ENCODE measurements around the gene MICAL3. TPM values are rescaled to one million over a fixed set of nuclear protein-coding genes. Genes with fewer than 3 reads are reported as not detected.

MICAL3 gene
- total RNA-seq, 4 donors from 2014 or later: 45.2 to 56.3 (median 46.3) TPM

GRCh38 chr22:17823964-17824363 lies 200.4 kb downstream of the MICAL3 start:
- no peak for DNase-seq (ENCODE audit: low spot score in 2 of 2)
- WGBS, 2 donors: 85 to 89% methylated on average over 15 of the region's 15 CpGs
- Histone ChIP-seq H3K4me1 (no peaks in the 10 kb centered on the region), H3K9me3 (no peaks in the 10 kb centered on the region), H3K36me3 (peaks cover 0 to 95% (median 4%) of the 10 kb centered on the region in 3 donors), H3K4me3 (no peak overlapping the region), H3K27me3 (no peaks in the 10 kb centered on the region), H3K27ac (no peak overlapping the region)
- no peak for TF ChIP-seq POLR2A (IDR thresholded peaks at IDR 0.05)
- TF ChIP-seq EP300 (IDR thresholded peaks at IDR 0.05): no peak
- TF ChIP-seq CTCF (IDR thresholded peaks at IDR 0.05): no peak

- no peak for TF ChIP-seq POLR2A (IDR thresholded peaks at IDR 0.05)
- no peak for TF ChIP-seq EP300 (IDR thresholded peaks at IDR 0.05)
- TF ChIP-seq CTCF (IDR thresholded peaks at IDR 0.05): no peak
- Histone ChIP-seq H3K27ac (no peak overlapping the region), H3K27me3 (no peaks in the 10 kb centered on the region), H3K4me3 (no peak overlapping the region), H3K4me1 (no peaks in the 10 kb centered on the region), H3K9me3 (no peaks in the 10 kb centered on the region), H3K36me3 (peaks cover 0 to 95% (median 4%) of the 10 kb centered on the region in 3 donors)
- DNase-seq (ENCODE audit: low spot score in 2 of 2): no peak
- WGBS, 2 donors: 71 to 89% methylated on average over 4 of the region's 4 CpGs
These were observed 201.1 kb downstream of the MICAL3 start for GRCh38 chr22:17823226-17823625.

GRCh38 chr22:17822087-17822486 lies 202.3 kb downstream of the MICAL3 start:
- no peaks in the 10 kb centered on the region for H3K27me3 ChIP-seq
- no peaks in the 10 kb centered on the region for H3K9me3 ChIP-seq
- no peak overlapping the region for H3K4me3 ChIP-seq
- 94% methylated on average over 13 of the region's 13 CpGs for WGBS, 2 donors
- DNase-seq (ENCODE audit: low spot score in 2 of 2): no peak
- peaks cover 0 to 95% (median 1%) of the 10 kb centered on the region in 3 donors for H3K36me3 ChIP-seq
- TF ChIP-seq CTCF (IDR thresholded peaks at IDR 0.05) (no peak), EP300 (IDR thresholded peaks at IDR 0.05) (no peak), POLR2A (IDR thresholded peaks at IDR 0.05) (no peak)
- no peaks in the 10 kb centered on the region for H3K4me1 ChIP-seq
- H3K27ac ChIP-seq: no peak overlapping the region

- no peak for DNase-seq (ENCODE audit: low spot score in 2 of 2)
- H3K27ac ChIP-seq: no peak overlapping the region
- WGBS, 2 donors: 84 to 86% methylated on average over 3 of the region's 3 CpGs
- no peaks in the 10 kb centered on the region for H3K27me3 ChIP-seq
- no peaks in the 10 kb centered on the region for H3K4me1 ChIP-seq
- no peaks in the 10 kb centered on the region for H3K9me3 ChIP-seq
- H3K36me3 ChIP-seq: peaks cover 0 to 95% (median 9%) of the 10 kb centered on the region in 3 donors
- no peak overlapping the region for H3K4me3 ChIP-seq
- TF ChIP-seq CTCF (IDR thresholded peaks at IDR 0.05): no peak
- no peak for TF ChIP-seq EP300 (IDR thresholded peaks at IDR 0.05)
- TF ChIP-seq POLR2A (IDR thresholded peaks at IDR 0.05): no peak
These were observed 203.4 kb downstream of the MICAL3 start for GRCh38 chr22:17820879-17821439.

GRCh38 chr22:17818649-17819048 lies 205.7 kb downstream of the MICAL3 start:
- Histone ChIP-seq H3K4me1 (no peaks in the 10 kb centered on the region), H3K27ac (no peak overlapping the region), H3K4me3 (no peak overlapping the region), H3K27me3 (no peaks in the 10 kb centered on the region), H3K36me3 (peaks cover 0 to 95% (median 9%) of the 10 kb centered on the region in 3 donors), H3K9me3 (no peaks in the 10 kb centered on the region)
- no peak for DNase-seq (ENCODE audit: low spot score in 2 of 2)
- WGBS, 2 donors: 89 to 91% methylated on average over 14 of the region's 14 CpGs
- TF ChIP-seq POLR2A (IDR thresholded peaks at IDR 0.05) (no peak), EP300 (IDR thresholded peaks at IDR 0.05) (no peak), CTCF (IDR thresholded peaks at IDR 0.05) (no peak)

Data from tibial nerve (tissue), 4 donors.